Fibroblast of lung (primary cell): ENCODE results near the gene ITLN2. TPM values are rescaled to one million over a fixed set of nuclear protein-coding genes. Genes with fewer than 3 reads are reported as not detected.

Source experiments
- DNase-seq, 2 donors: peaks; one replicate each; pipeline versions ENCODE4 v3.0.0 to v3.0.0-alpha.2; 2010; ENCODE audit warnings: low read depth in 2 of 2
- H2AFZ ChIP-seq: 2 replicates; pipeline ENCODE4 v1.5.1; 2012; ENCODE audit warnings: low read length, control low read depth, inconsistent platforms
- H3K27ac ChIP-seq: 2 replicates; pipeline ENCODE4 v1.5.1; 2011; ENCODE audit warnings: low read length, control low read depth; ENCODE audit not compliant: insufficient read depth
- H3K27me3 ChIP-seq: 2 replicates; pipeline ENCODE4 v1.5.1; 2011; ENCODE audit warnings: mild to moderate bottlenecking, low read length; ENCODE audit not compliant: control insufficient read depth, insufficient read depth
- H3K36me3 ChIP-seq: 2 replicates; pipeline ENCODE4 v1.5.1; 2011; ENCODE audit warnings: low read length; ENCODE audit not compliant: control insufficient read depth, insufficient read depth
- H3K4me1 ChIP-seq: 2 replicates; pipeline ENCODE4 v1.5.1; 2011; ENCODE audit warnings: low read length; ENCODE audit not compliant: control insufficient read depth, insufficient read depth; ENCODE audit errors: extremely low read depth
- H3K4me2 ChIP-seq: 2 replicates; pipeline ENCODE4 v1.5.1; 2011; ENCODE audit warnings: low read length, control low read depth; ENCODE audit not compliant: insufficient read depth; ENCODE audit errors: extremely low read depth
- H3K4me3 ChIP-seq, 4 experiments: fragments of 200-600 bp in 1 of 4; sonication (generic) in 1 of 4; replicated peaks in 1 of 4; 2 replicates each; pipeline ENCODE4 v1.5.1; 2011 to 2016; ENCODE audit warnings: low read length in 4 of 4, low read depth in 3 of 4, mild to moderate bottlenecking in 3 of 4, control low read depth in 2 of 4, inconsistent platforms in 1 of 4, mixed read lengths in 1 of 4; ENCODE audit not compliant: insufficient read depth in 1 of 4; ENCODE audit errors: control extremely low read depth in 1 of 4
- H3K79me2 ChIP-seq: 2 replicates; pipeline ENCODE4 v1.5.1; 2012; ENCODE audit warnings: mild to moderate bottlenecking, low read length, inconsistent platforms; ENCODE audit not compliant: control insufficient read depth, insufficient read depth
- H3K9ac ChIP-seq: 2 replicates; pipeline ENCODE4 v1.5.1; 2011; ENCODE audit warnings: mild to moderate bottlenecking, low read length, control low read depth; ENCODE audit not compliant: insufficient read depth
- H3K9me3 ChIP-seq: 2 replicates; pipeline ENCODE4 v1.5.1; 2012; ENCODE audit warnings: low read depth, low read length; ENCODE audit not compliant: control insufficient read depth, insufficient read depth
- H4K20me1 ChIP-seq: 2 replicates; pipeline ENCODE4 v1.5.1; 2011; ENCODE audit warnings: low read length; ENCODE audit not compliant: control insufficient read depth, insufficient read depth; ENCODE audit errors: extremely low read depth
- EZH2 ChIP-seq: IDR thresholded peaks from 2 replicates; pipeline ENCODE4 v1.5.1; 2012; ENCODE audit warnings: low read length, control low read depth, mild to moderate bottlenecking; ENCODE audit errors: missing control alignments
- polyA plus RNA-seq, 2 donors: library from polyadenylated mRNA; depleted of rRNA in 1 of 2; stranded (reverse) in 1 of 2; unstranded in 1 of 2; fragments of >200 nt; gene quantifications; 2 replicates each; pipeline ENCODE4 v1.2.1, GENCODE V29; 2011 to 2012; ENCODE audit warnings: missing spikeins in 1 of 2
- total RNA-seq: library from RNA; depleted of rRNA; stranded (reverse); fragments of >200 nt; gene quantifications from 2 replicates; pipeline ENCODE4 v1.2.1, GENCODE V29; 2014
- TF ChIP-seq, protein P1 (sequence below), 2 donors: IDR thresholded peaks in 1 of 2; conservative IDR thresholded peaks in 1 of 2; 1 replicate in 1 of 2; 2 replicates in 1 of 2; pipeline ENCODE4 v1.5.1; 2011 to 2012; ENCODE audit warnings: low read length in 2 of 2, control low read depth in 1 of 2, inconsistent platforms in 1 of 2, low read depth in 1 of 2, mild to moderate bottlenecking in 1 of 2

ITLN2 gene
- total and polyA plus RNA-seq, 2 donors (not counting 1 experiment from before 2014, with no cell fraction given): not detected

- no peak overlapping the region for H3K27ac ChIP-seq
- no peak overlapping the region for H2AFZ ChIP-seq
- no peak for DNase-seq
- no peaks in the 10 kb centered on the region for H3K4me1 ChIP-seq
- TF ChIP-seq, protein P1, sequence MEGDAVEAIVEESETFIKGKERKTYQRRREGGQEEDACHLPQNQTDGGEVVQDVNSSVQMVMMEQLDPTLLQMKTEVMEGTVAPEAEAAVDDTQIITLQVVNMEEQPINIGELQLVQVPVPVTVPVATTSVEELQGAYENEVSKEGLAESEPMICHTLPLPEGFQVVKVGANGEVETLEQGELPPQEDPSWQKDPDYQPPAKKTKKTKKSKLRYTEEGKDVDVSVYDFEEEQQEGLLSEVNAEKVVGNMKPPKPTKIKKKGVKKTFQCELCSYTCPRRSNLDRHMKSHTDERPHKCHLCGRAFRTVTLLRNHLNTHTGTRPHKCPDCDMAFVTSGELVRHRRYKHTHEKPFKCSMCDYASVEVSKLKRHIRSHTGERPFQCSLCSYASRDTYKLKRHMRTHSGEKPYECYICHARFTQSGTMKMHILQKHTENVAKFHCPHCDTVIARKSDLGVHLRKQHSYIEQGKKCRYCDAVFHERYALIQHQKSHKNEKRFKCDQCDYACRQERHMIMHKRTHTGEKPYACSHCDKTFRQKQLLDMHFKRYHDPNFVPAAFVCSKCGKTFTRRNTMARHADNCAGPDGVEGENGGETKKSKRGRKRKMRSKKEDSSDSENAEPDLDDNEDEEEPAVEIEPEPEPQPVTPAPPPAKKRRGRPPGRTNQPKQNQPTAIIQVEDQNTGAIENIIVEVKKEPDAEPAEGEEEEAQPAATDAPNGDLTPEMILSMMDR (conservative IDR thresholded peaks at IDR 0.05 in 1 of 2, IDR thresholded peaks at IDR 0.05 in 1 of 2; ENCODE audit: low read depth in 1 of 2, low read length in 2 of 2): no peak
- no peak for TF ChIP-seq EZH2
- no peaks in the 10 kb centered on the region for H3K9me3 ChIP-seq
- H3K79me2 ChIP-seq: no peaks in the 10 kb centered on the region
- H3K36me3 ChIP-seq: no peaks in the 10 kb centered on the region
- H3K9ac ChIP-seq: no peak overlapping the region
- no peak overlapping the region for H3K4me2 ChIP-seq
- H4K20me1 ChIP-seq: no peaks in the 10 kb centered on the region
- H3K27me3 ChIP-seq: no peaks in the 10 kb centered on the region
- no peak overlapping the region for H3K4me3 ChIP-seq
Observed at GRCh38 chr1:160961419-160961818, 6.8 kb upstream of the ITLN2 start.

DNA sequence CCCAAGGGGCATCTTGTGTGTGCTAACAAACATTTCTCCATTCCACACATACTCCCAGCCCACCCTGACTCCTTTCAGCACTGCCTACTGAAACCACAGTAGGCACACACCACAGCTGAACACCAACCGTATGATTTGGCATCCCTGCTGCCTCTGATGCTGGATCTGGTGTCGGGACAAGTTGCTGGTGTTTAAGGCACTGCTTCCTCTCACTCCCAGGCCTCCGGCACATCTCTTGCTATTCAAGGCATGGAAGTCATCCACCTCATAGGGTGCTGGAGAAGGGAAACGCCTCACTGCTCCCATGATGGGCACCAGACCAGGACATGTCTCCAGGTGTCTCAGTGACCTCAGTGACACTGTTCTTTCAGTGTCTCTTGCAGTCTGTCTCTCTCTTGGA lies 2.4 kb upstream of the ITLN2 start:
- Histone ChIP-seq H3K27me3 (no peaks in the 10 kb centered on the region), H2AFZ (no peak overlapping the region), H3K79me2 (no peaks in the 10 kb centered on the region), H3K4me3 (no peak overlapping the region), H4K20me1 (no peaks in the 10 kb centered on the region), H3K4me2 (no peak overlapping the region), H3K9me3 (no peaks in the 10 kb centered on the region), H3K27ac (no peak overlapping the region), H3K9ac (no peak overlapping the region), H3K36me3 (no peaks in the 10 kb centered on the region), H3K4me1 (no peaks in the 10 kb centered on the region)
- DNase-seq: no peak
- no peak for TF ChIP-seq EZH2
- TF ChIP-seq, protein P1 (conservative IDR thresholded peaks at IDR 0.05 in 1 of 2, IDR thresholded peaks at IDR 0.05 in 1 of 2; ENCODE audit: low read depth in 1 of 2, low read length in 2 of 2): no peak

DNA sequence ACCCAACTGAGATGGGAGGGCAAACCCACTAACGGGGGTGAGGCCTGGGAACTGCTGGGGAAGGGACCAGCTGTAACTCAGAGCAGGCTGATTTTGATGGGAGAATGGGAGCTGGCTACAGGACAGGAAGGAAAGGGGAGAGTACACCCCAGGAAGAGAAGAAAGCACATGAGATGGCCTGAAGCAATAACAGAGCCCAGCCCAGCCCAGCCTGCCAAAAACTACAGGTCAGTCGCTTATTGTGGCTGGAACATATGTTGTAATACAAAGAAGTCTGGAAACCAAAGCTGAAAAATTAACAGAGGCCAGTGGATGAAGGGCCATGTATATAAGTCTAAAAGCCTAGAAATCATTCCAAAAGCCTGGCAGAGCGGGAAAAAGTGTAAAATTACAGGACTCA lies 1.6 kb downstream of the ITLN2 start:
- no peak overlapping the region for H3K9ac ChIP-seq
- no peak for DNase-seq

More for the DNA sequence above, 1.6 kb downstream of the ITLN2 start:
- Histone ChIP-seq H3K27me3 (no peaks in the 10 kb centered on the region), H3K4me1 (no peaks in the 10 kb centered on the region), H3K4me3 (no peak overlapping the region), H3K4me2 (no peak overlapping the region), H3K36me3 (no peaks in the 10 kb centered on the region), H3K79me2 (no peaks in the 10 kb centered on the region), H2AFZ (no peak overlapping the region), H3K9me3 (no peaks in the 10 kb centered on the region), H4K20me1 (no peaks in the 10 kb centered on the region), H3K27ac (no peak overlapping the region)
- no peak for TF ChIP-seq EZH2
- TF ChIP-seq, protein P1 (conservative IDR thresholded peaks at IDR 0.05 in 1 of 2, IDR thresholded peaks at IDR 0.05 in 1 of 2; ENCODE audit: low read depth in 1 of 2, low read length in 2 of 2): no peak
